Stimulated activated CD8-positive, alpha-beta memory T cell treated with anti-CD3 and anti-CD28 coated beads, Interleukin-7, amount 100 ng/mL, for 24 hours (primary cell): ENCODE results near the gene EXD3.
"Not testable (repeated sequence)": the region's sequence is repeated elsewhere in the genome, so short reads cannot be mapped to it uniquely, and the experiment has no call there.

Source experiments
- DNase-seq: peaks from one replicate; pipeline ENCODE4 v3.0.0-alpha.2; 2020; ENCODE audit warnings: low read depth

EXD3 gene

GRCh38 chr9:137458194-137459151 is 35.5 kb upstream of the EXD3 start:
- no peak for DNase-seq

- no peak for DNase-seq
These were observed 34.6 kb upstream of the EXD3 start for GRCh38 chr9:137457406-137458193.

GRCh38 chr9:137456864-137457405 is 34.0 kb upstream of the EXD3 start:
- DNase-seq, result no peak

- no peak for DNase-seq
These were observed 33.3 kb upstream of the EXD3 start for GRCh38 chr9:137456061-137456863.

GRCh38 chr9:137455359-137455991 is 32.5 kb upstream of the EXD3 start:
- DNase-seq, result no peak

- DNase-seq, result no peak
These were observed 31.8 kb upstream of the EXD3 start for GRCh38 chr9:137454597-137455358.

- no peak for DNase-seq
These were observed 31.2 kb upstream of the EXD3 start for GRCh38 chr9:137454145-137454596.

- DNase-seq, result no peak
These were observed 30.7 kb upstream of the EXD3 start for GRCh38 chr9:137453643-137454081.

- DNase-seq, result no peak
These were observed 30.0 kb upstream of the EXD3 start for GRCh38 chr9:137452761-137453642.

GRCh38 chr9:137452006-137452760 is 29.2 kb upstream of the EXD3 start:
- no peak for DNase-seq

GRCh38 chr9:137451264-137452005 is 28.5 kb upstream of the EXD3 start:
- not testable (repeated sequence) for DNase-seq

- not testable (repeated sequence) for DNase-seq
These were observed 27.7 kb upstream of the EXD3 start for GRCh38 chr9:137450539-137451222.

- DNase-seq, result no peak
These were observed 27.1 kb upstream of the EXD3 start for GRCh38 chr9:137449931-137450538.

- DNase-seq, result no peak
These were observed 26.3 kb upstream of the EXD3 start for GRCh38 chr9:137449081-137449844.

GRCh38 chr9:137448602-137448962 is 25.6 kb upstream of the EXD3 start:
- no peak for DNase-seq
